SHP77 treated with DMSO at 0.1 percent for 48 hours (cell line): ENCODE results near the gene RNF207.
"Not testable (repeated sequence)": the region's sequence is repeated elsewhere in the genome, so short reads cannot be mapped to it uniquely, and the experiment has no call there.

ENCODE experiments used
- DNase-seq: peaks from one replicate; lab custom pipeline; 2025; lab: John Stamatoyannopoulos, UW

RNF207 gene

GRCh38 chr1:6200188-6200809, 5.6 kb upstream of the RNF207 start:
- DNase-seq = peak; percentile 65

GRCh38 chr1:6202256-6202655, 3.7 kb upstream of the RNF207 start:
- no peak for DNase-seq

GRCh38 chr1:6206520-6206855, 569 bp downstream of the RNF207 start:
- no peak for DNase-seq

- DNase-seq = no peak
Measured at GRCh38 chr1:6207075-6207885, 1.4 kb downstream of the RNF207 start.

- no peak for DNase-seq
Measured at GRCh38 chr1:6207921-6208320, 2.0 kb downstream of the RNF207 start.

- DNase-seq = no peak
Measured at GRCh38 chr1:6208723-6209660, 3.1 kb downstream of the RNF207 start.

- no peak for DNase-seq
Measured at GRCh38 chr1:6209661-6210580, 4.0 kb downstream of the RNF207 start.

GRCh38 chr1:6210591-6211355, 4.9 kb downstream of the RNF207 start:
- DNase-seq = no peak

- DNase-seq = no peak
Measured at GRCh38 chr1:6211731-6212130, 5.8 kb downstream of the RNF207 start.

- no peak for DNase-seq
Measured at GRCh38 chr1:6212193-6212959, 6.5 kb downstream of the RNF207 start.

- no peak for DNase-seq
Measured at GRCh38 chr1:6218375-6219164, 12.7 kb downstream of the RNF207 start.

- not testable (repeated sequence) for DNase-seq
Measured at GRCh38 chr1:6219641-6220040, 13.7 kb downstream of the RNF207 start.

- DNase-seq = no peak
Measured at GRCh38 chr1:6220236-6220635, 14.3 kb downstream of the RNF207 start.

GRCh38 chr1:6221210-6221784, 15.4 kb downstream of the RNF207 start:
- DNase-seq = no peak

GRCh38 chr1:6222636-6223035, 16.7 kb downstream of the RNF207 start:
- DNase-seq = no peak

GRCh38 chr1:6223617-6224016, 17.7 kb downstream of the RNF207 start:
- DNase-seq = no peak

- no peak for DNase-seq
Measured at GRCh38 chr1:6224718-6225117, 18.8 kb downstream of the RNF207 start.

- no peak for DNase-seq
Measured at GRCh38 chr1:6225651-6226050, 19.7 kb downstream of the RNF207 start.

- DNase-seq = no peak
Measured at GRCh38 chr1:6233376-6233775, 27.5 kb downstream of the RNF207 start.
